ENCODE data around the gene ABCC6.
"Not testable (repeated sequence)": the region's sequence is repeated elsewhere in the genome, so short reads cannot be mapped to it uniquely, and the experiment has no call there.

The ABCC6 gene

GRCh38 chr16:16157166-16157565, 66.1 kb downstream of the ABCC6 start:
- no peak overlapping the region for H3K4me3 ChIP-seq (ENCODE audit: low read depth, low read length)
- no peak for TF ChIP-seq MAX (IDR thresholded peaks at IDR 0.05; ENCODE audit: low read depth, low read length)
- TF ChIP-seq MYC (IDR thresholded peaks at IDR 0.05; ENCODE audit: low read depth, low read length): no peak
- no peak for TF ChIP-seq CTCF (IDR thresholded peaks at IDR 0.05; ENCODE audit: low read depth, low read length)
- no peak for TF ChIP-seq POLR2A (IDR thresholded peaks at IDR 0.05; ENCODE audit: extremely low read depth, insufficient read length)
- no peak for DNase-seq (ENCODE audit: low read depth)

- TF ChIP-seq MYC (IDR thresholded peaks at IDR 0.05; ENCODE audit: low read depth, low read length) (no peak), POLR2A (IDR thresholded peaks at IDR 0.05; ENCODE audit: extremely low read depth, insufficient read length) (no peak), MAX (IDR thresholded peaks at IDR 0.05; ENCODE audit: low read depth, low read length) (no peak)
- no peak for DNase-seq (ENCODE audit: low read depth)
- no peak overlapping the region for H3K4me3 ChIP-seq (ENCODE audit: low read depth, low read length)
These were observed 68.1 kb downstream of the ABCC6 start for GRCh38 chr16:16155234-16155633.

- TF ChIP-seq CTCF (IDR thresholded peaks at IDR 0.05; ENCODE audit: low read depth, low read length): no peak
- no peak for TF ChIP-seq MAX (IDR thresholded peaks at IDR 0.05; ENCODE audit: low read depth, low read length)
- TF ChIP-seq POLR2A (IDR thresholded peaks at IDR 0.05; ENCODE audit: extremely low read depth, insufficient read length): no peak
- H3K4me3 ChIP-seq (ENCODE audit: low read depth, low read length): no peak overlapping the region
- DNase-seq (ENCODE audit: low read depth): no peak
These were observed 68.9 kb downstream of the ABCC6 start for GRCh38 chr16:16154281-16154951.

- not testable (repeated sequence) for H3K4me3 ChIP-seq (ENCODE audit: low read depth, low read length); DNase-seq (ENCODE audit: low read depth)
These were observed 70.3 kb downstream of the ABCC6 start for GRCh38 chr16:16153000-16153399.

GRCh38 chr16:16151315-16151714, 72.0 kb downstream of the ABCC6 start:
- DNase-seq (ENCODE audit: low read depth): no peak
- TF ChIP-seq MAX (IDR thresholded peaks at IDR 0.05; ENCODE audit: low read depth, low read length) (no peak), MYC (IDR thresholded peaks at IDR 0.05; ENCODE audit: low read depth, low read length) (no peak), CTCF (IDR thresholded peaks at IDR 0.05; ENCODE audit: low read depth, low read length) (no peak), POLR2A (IDR thresholded peaks at IDR 0.05; ENCODE audit: extremely low read depth, insufficient read length) (no peak)
- no peak overlapping the region for H3K4me3 ChIP-seq (ENCODE audit: low read depth, low read length)

GRCh38 chr16:16150878-16151152, 72.5 kb downstream of the ABCC6 start:
- no peak for DNase-seq (ENCODE audit: low read depth)
- TF ChIP-seq MAX (IDR thresholded peaks at IDR 0.05; ENCODE audit: low read depth, low read length) (no peak), MYC (IDR thresholded peaks at IDR 0.05; ENCODE audit: low read depth, low read length) (no peak), POLR2A (IDR thresholded peaks at IDR 0.05; ENCODE audit: extremely low read depth, insufficient read length) (no peak), CTCF (IDR thresholded peaks at IDR 0.05; ENCODE audit: low read depth, low read length) (no peak)
- H3K4me3 ChIP-seq (ENCODE audit: low read depth, low read length): no peak overlapping the region

All from NB4 (cell line).